ENCODE results near the gene RINT1.

Gene RINT1

GRCh38 chr7:105599551-105599950 is 67.5 kb downstream of the RINT1 start:
- no peak overlapping the region for H3K4me3 ChIP-seq (ENCODE audit: low read depth, low read length)
- no peak overlapping the region for H3K27ac ChIP-seq
- H3K36me3 ChIP-seq = no peaks in the 10 kb centered on the region
- H3K27me3 ChIP-seq (ENCODE audit: insufficient read depth, low read depth, severe bottlenecking) = no peaks in the 10 kb centered on the region
- no peak for TF ChIP-seq CTCF (IDR thresholded peaks at IDR 0.05; ENCODE audit: low read depth, low read length)
- no peak for DNase-seq
- no peaks in the 10 kb centered on the region for H3K9me3 ChIP-seq (ENCODE audit: severe bottlenecking)

- no peak for TF ChIP-seq CTCF (IDR thresholded peaks at IDR 0.05; ENCODE audit: low read depth, low read length)
- Histone ChIP-seq H3K27me3 (ENCODE audit: insufficient read depth, low read depth, severe bottlenecking) (no peaks in the 10 kb centered on the region), H3K27ac (peak overlapping the region; percentile 38), H3K36me3 (no peaks in the 10 kb centered on the region), H3K4me3 (ENCODE audit: low read depth, low read length) (no peak overlapping the region), H3K9me3 (ENCODE audit: severe bottlenecking) (no peaks in the 10 kb centered on the region)
- DNase-seq = peak; percentile 48
Measured at GRCh38 chr7:105600720-105601550, 68.9 kb downstream of the RINT1 start.

GRCh38 chr7:105602325-105603305 is 70.6 kb downstream of the RINT1 start:
- no peak for DNase-seq
- Histone ChIP-seq H3K36me3 (no peaks in the 10 kb centered on the region), H3K27ac (no peak overlapping the region), H3K27me3 (ENCODE audit: insufficient read depth, low read depth, severe bottlenecking) (no peaks in the 10 kb centered on the region), H3K4me3 (ENCODE audit: low read depth, low read length) (no peak overlapping the region), H3K9me3 (ENCODE audit: severe bottlenecking) (no peaks in the 10 kb centered on the region)
- TF ChIP-seq CTCF (IDR thresholded peaks at IDR 0.05; ENCODE audit: low read depth, low read length) = no peak

DNA sequence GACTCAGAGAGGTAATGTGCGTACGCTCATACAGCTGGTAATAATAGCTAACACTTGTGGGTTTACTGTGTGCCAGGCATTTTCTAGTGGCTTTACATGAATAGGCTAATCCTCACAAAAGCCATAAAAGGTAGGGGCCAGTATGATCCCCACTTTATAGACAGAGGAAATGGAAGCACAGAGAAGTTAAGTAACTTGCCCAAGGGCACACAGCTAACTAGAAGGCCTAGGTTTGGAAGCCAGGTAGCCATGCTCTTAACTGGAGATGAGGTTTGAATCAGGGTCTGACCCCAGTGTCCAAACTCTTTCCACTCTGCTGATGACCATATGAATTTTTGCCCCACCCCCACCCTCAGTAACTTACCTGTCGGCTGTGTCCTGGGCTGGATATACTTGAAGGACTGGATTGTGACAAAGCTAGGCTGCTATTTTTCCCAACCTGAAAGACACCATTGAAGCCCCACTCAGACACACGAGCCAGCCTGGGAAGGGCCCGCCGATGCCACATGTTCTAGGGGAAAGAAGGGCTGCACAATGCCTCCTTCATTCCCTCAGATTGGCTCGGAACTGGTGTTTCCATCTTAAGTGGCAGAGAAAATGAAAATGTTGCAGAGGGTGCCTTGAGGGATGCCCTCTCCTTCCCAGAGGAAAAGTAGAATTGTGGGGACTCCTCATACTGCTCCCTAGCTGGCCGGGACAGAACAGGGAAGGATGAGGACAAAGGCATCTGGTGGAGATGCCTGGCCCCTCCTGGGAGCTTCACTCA is 78.3 kb downstream of the RINT1 start:
- TF ChIP-seq CTCF (IDR thresholded peaks at IDR 0.05; ENCODE audit: low read depth, low read length) = no peak

DNA sequence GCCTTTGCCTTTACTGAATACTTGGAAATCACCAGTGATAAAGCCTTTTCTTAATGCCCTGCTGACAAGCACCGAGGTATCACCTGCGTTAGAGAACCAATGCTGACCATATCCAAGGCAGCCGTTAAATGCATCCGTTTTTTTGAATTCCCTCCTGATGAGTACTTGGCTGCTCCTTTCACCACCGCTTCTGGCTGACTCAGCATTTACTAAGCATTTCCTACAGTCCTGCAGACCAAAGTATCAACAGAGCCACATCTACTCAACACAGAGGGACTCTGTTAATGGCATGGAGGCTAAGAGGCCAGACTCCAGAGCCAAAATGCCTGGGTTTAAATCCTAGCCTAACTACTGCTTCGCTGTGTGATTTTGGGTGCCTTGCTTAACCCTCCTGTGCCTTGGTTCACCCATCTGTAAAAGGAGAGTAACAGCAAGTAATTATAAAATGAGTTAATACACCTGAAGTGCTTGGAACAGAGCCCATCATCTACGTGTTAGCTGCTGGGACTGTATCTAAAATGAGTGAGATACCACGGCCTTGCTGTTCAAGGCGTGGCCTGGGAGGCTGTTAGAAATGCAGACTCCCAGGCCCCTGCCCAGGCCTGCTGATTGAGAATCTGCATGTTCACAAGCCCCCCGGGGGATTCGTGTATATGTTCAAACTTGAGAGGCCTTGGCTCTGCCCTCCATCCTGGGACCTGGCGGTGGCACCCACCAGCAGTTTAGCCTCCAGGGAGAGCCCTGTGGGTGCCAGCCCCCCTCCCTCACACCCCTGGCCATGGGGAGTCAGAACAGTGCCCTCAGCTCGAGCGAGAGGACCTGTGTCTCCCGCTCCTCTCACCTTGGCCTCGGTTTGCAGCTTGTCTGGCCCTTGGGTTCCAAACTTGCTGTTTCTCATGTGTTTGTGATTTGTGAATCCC is 80.1 kb downstream of the RINT1 start:
- no peak overlapping the region for H3K27ac ChIP-seq
- no peak for TF ChIP-seq CTCF (IDR thresholded peaks at IDR 0.05; ENCODE audit: low read depth, low read length)
- H3K36me3 ChIP-seq = no peaks in the 10 kb centered on the region
- no peaks in the 10 kb centered on the region for H3K27me3 ChIP-seq (ENCODE audit: insufficient read depth, low read depth, severe bottlenecking)
- H3K9me3 ChIP-seq (ENCODE audit: severe bottlenecking) = no peaks in the 10 kb centered on the region
- no peak overlapping the region for H3K4me3 ChIP-seq (ENCODE audit: low read depth, low read length)
- no peak for DNase-seq

More for the DNA sequence above, 78.3 kb downstream of the RINT1 start:
- no peaks in the 10 kb centered on the region for H3K36me3 ChIP-seq
- H3K4me3 ChIP-seq (ENCODE audit: low read depth, low read length) = no peak overlapping the region
- H3K27me3 ChIP-seq (ENCODE audit: insufficient read depth, low read depth, severe bottlenecking) = no peaks in the 10 kb centered on the region
- no peak overlapping the region for H3K27ac ChIP-seq
- DNase-seq = no peak
- no peaks in the 10 kb centered on the region for H3K9me3 ChIP-seq (ENCODE audit: severe bottlenecking)
